Thoracic aorta (tissue), 2 donors: ENCODE measurements around the gene ACTRT3. TPM values are rescaled to one million over a fixed set of nuclear protein-coding genes. Genes with fewer than 3 reads are reported as not detected.

Experiments
- ATAC-seq: fragments of 150-250 bp; one replicate; pipeline ENCODE4 v1.8.0; 2017; ENCODE audit warnings: low read depth; ENCODE audit not compliant: insufficient number of reproducible peaks, low FRiP score
- DNase-seq: peaks from one replicate; pipeline ENCODE4 v3.0.0-alpha.2; 2020; ENCODE audit warnings: low spot score
- H3K27ac ChIP-seq, 2 donors: fragments of 200-600 bp; sonication (generic); 1 replicate in 1 of 2; 2 replicates in 1 of 2; pipeline ENCODE4 v1.5.1; 2016; ENCODE audit warnings: mild to moderate bottlenecking in 2 of 2, moderate library complexity in 2 of 2
- H3K27me3 ChIP-seq: fragments of 200-600 bp; sonication (generic); replicated peaks from 2 replicates; pipeline ENCODE4 v1.6.0; 2016; ENCODE audit warnings: mild to moderate bottlenecking; ENCODE audit not compliant: insufficient read depth
- H3K36me3 ChIP-seq: fragments of 200-600 bp; sonication (generic); one replicate; pipeline ENCODE4 v1.5.1; 2016
- H3K4me1 ChIP-seq, 2 donors: fragments of 200-600 bp; sonication (generic); 1 replicate in 1 of 2; 2 replicates in 1 of 2; pipeline versions ENCODE4 v1.5.1 to v1.6.0; 2016; ENCODE audit warnings: low read depth in 2 of 2, mild to moderate bottlenecking in 1 of 2; ENCODE audit not compliant: control insufficient read depth in 1 of 2
- H3K4me3 ChIP-seq: fragments of 200-600 bp; sonication (generic); 2 replicates; pipeline ENCODE4 v1.5.1; 2016; ENCODE audit warnings: mild to moderate bottlenecking
- H3K9me3 ChIP-seq: fragments of 200-600 bp; sonication (generic); 2 replicates; pipeline ENCODE4 v1.5.1; 2016
- CTCF ChIP-seq: fragments of 200-600 bp; sonication (generic); IDR thresholded peaks from one replicate; pipeline ENCODE4 v1.5.1; 2019; ENCODE audit warnings: antibody characterized with exemption
- total RNA-seq, 2 donors: library from RNA; depleted of rRNA; stranded (reverse); fragments of >200 nt; gene quantifications; one replicate each; pipeline versions ENCODE4 v1.1.0 to v1.2.3, GENCODE V29; 2016

ACTRT3 gene
- total RNA-seq = 1 to 10 TPM; 2.7 to 3.1 TPM

- DNase-seq (no peak), ATAC-seq (no peak)
- Histone ChIP-seq H3K4me1 (peaks cover 8% of the 10 kb centered on the region in 2 donors), H3K9me3 (no peaks in the 10 kb centered on the region), H3K36me3 (no peaks in the 10 kb centered on the region), H3K27ac (peak within 1 kb of the TSS; percentile 91 to 96), H3K27me3 (no peaks in the 10 kb centered on the region), H3K4me3 (peak within 1 kb of the TSS; percentile 91)
- no peak for TF ChIP-seq CTCF
Observed at GRCh38 chr3:169769287-169770181, at the start of gene ACTRT3. TSS of gene ACTRT3 (minus strand) at chr3:169769561. CDS start at chr3:169769520, 41 bp downstream.

GRCh38 chr3:169818316-169818715, 49.0 kb upstream of the ACTRT3 start:
- no peaks in the 10 kb centered on the region for H3K27me3 ChIP-seq
- H3K4me3 ChIP-seq = no peak overlapping the region
- H3K27ac ChIP-seq = no peak overlapping the region
- H3K9me3 ChIP-seq = no peaks in the 10 kb centered on the region
- H3K36me3 ChIP-seq = no peaks in the 10 kb centered on the region
- peaks cover 0 to 7% of the 10 kb centered on the region in 2 donors for H3K4me1 ChIP-seq
- TF ChIP-seq CTCF = no peak
- ATAC-seq (no peak), DNase-seq (no peak)

- Histone ChIP-seq H3K4me3 (no peak overlapping the region), H3K36me3 (no peaks in the 10 kb centered on the region), H3K27me3 (no peaks in the 10 kb centered on the region), H3K4me1 (peaks cover 0 to 16% of the 10 kb centered on the region in 2 donors), H3K9me3 (no peaks in the 10 kb centered on the region), H3K27ac (no peak overlapping the region)
- DNase-seq (no peak), ATAC-seq (no peak)
- no peak for TF ChIP-seq CTCF
Observed at GRCh38 chr3:169815590-169816150, 46.3 kb upstream of the ACTRT3 start.

- Histone ChIP-seq H3K4me1 (peaks cover 0 to 16% of the 10 kb centered on the region in 2 donors), H3K27ac (no peak overlapping the region), H3K36me3 (no peaks in the 10 kb centered on the region), H3K4me3 (peak overlapping the region; percentile 74), H3K27me3 (no peaks in the 10 kb centered on the region), H3K9me3 (no peaks in the 10 kb centered on the region)
- ATAC-seq (no peak), DNase-seq (no peak)
- no peak for TF ChIP-seq CTCF
Observed at GRCh38 chr3:169813757-169814517, 44.6 kb upstream of the ACTRT3 start.

GRCh38 chr3:169813278-169813677, 43.9 kb upstream of the ACTRT3 start:
- TF ChIP-seq CTCF = no peak
- ATAC-seq = no peak
- no peaks in the 10 kb centered on the region for H3K27me3 ChIP-seq
- no peaks in the 10 kb centered on the region for H3K36me3 ChIP-seq
- H3K9me3 ChIP-seq = no peaks in the 10 kb centered on the region
- H3K27ac ChIP-seq = no peak overlapping the region
- H3K4me1 ChIP-seq = peaks cover 0 to 16% of the 10 kb centered on the region in 2 donors
- peak overlapping the region; percentile 74 for H3K4me3 ChIP-seq
- DNase-seq = no peak
